HepG2 (cell line): ENCODE measurements around the gene ATRX.

Experiments
- EZH2 ChIP-seq: conservative IDR thresholded peaks from 2 replicates; pipeline ENCODE4 v1.6.1; 2012; ENCODE audit warnings: mild to moderate bottlenecking, low read depth, low read length, moderate library complexity
- JUNB ChIP-seq: sonication (generic); formaldehyde crosslinking; IDR thresholded peaks from 2 replicates; pipeline ENCODE4 v1.8.0; 2022; ENCODE audit warnings: missing genetic modification reagents, mild to moderate bottlenecking, borderline replicate concordance
- ZFP1 ChIP-seq: IDR thresholded peaks from 2 replicates; pipeline ENCODE4 v1.6.1; 2016
- TF ChIP-seq, protein P1 (sequence below): sonication (generic); formaldehyde crosslinking; IDR thresholded peaks from 2 replicates; pipeline ENCODE4 v1.5.0; 2020; ENCODE audit warnings: mild to moderate bottlenecking, missing genetic modification reagents, moderate library complexity

GRCh38 chrX:77635373-77635772 is 150.6 kb downstream of the ATRX start:
- no peak for TF ChIP-seq EZH2
- TF ChIP-seq ZFP1 (CRISPR knock-in tag): no peak
- TF ChIP-seq, protein P1, sequence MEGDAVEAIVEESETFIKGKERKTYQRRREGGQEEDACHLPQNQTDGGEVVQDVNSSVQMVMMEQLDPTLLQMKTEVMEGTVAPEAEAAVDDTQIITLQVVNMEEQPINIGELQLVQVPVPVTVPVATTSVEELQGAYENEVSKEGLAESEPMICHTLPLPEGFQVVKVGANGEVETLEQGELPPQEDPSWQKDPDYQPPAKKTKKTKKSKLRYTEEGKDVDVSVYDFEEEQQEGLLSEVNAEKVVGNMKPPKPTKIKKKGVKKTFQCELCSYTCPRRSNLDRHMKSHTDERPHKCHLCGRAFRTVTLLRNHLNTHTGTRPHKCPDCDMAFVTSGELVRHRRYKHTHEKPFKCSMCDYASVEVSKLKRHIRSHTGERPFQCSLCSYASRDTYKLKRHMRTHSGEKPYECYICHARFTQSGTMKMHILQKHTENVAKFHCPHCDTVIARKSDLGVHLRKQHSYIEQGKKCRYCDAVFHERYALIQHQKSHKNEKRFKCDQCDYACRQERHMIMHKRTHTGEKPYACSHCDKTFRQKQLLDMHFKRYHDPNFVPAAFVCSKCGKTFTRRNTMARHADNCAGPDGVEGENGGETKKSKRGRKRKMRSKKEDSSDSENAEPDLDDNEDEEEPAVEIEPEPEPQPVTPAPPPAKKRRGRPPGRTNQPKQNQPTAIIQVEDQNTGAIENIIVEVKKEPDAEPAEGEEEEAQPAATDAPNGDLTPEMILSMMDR: no peak
- no peak for TF ChIP-seq JUNB
